ENCODE data around the gene GPR137C. TPM values are rescaled to one million over a fixed set of nuclear protein-coding genes. Genes with fewer than 3 reads are reported as not detected.

Gene GPR137C
- total and polyA plus RNA-seq, 10 of the 15 experiments (the other 5 are each of a cell fraction or from before 2014, with no cell fraction given): 0.03 to 0.72 (median 0.22) TPM

- TF ChIP-seq EZH2 (IDR thresholded peaks at IDR 0.05; ENCODE audit: borderline replicate concordance, control insufficient read depth, low read depth, low read length) (no peak), BCLAF1 (IDR thresholded peaks at IDR 0.05) (no peak), EP300 (IDR thresholded peaks at IDR 0.05; ENCODE audit: borderline replicate concordance in 1 of 2, control insufficient read depth in 1 of 2, low read depth in 2 of 2, low read length in 2 of 2) (no peak), RAD51 (IDR thresholded peaks at IDR 0.05) (no peak), ATF3 (IDR thresholded peaks at IDR 0.05; ENCODE audit: borderline replicate concordance, extremely low read depth, low read depth, low read length) (no peak)
Observed at GRCh38 chr14:52686176-52686575, 133.5 kb downstream of the GPR137C start (continued).

Other genes with a start within 250 kb of the GPR137C start
- 0.71 and 1.6 TPM in 2 replicates for gene PTGER2, start 238.5 kb upstream of the GPR137C start, total RNA-seq (2014; rRNA removed)
- 0.31 and 0.32 TPM in 2 replicates for gene PTGER2, start 238.5 kb upstream of the GPR137C start, total RNA-seq (2014; rRNA removed; fragmentation: Illumina TruSeq; extraction: Trizol)
- gene PTGER2, start 238.5 kb upstream of the GPR137C start, total RNA-seq (2021): 0.37 and 0.77 TPM in 2 replicates
- 0.27 and 0.29 TPM in 2 replicates for gene PTGER2, start 238.5 kb upstream of the GPR137C start, polyA plus RNA-seq (2011; rRNA removed)
- 0.35 and 0.38 TPM in 2 replicates for gene PTGER2, start 238.5 kb upstream of the GPR137C start, polyA plus RNA-seq (2014; fragmentation: Illumina TruSeq; extraction: Trizol)
- gene PTGER2, start 238.5 kb upstream of the GPR137C start, polyA plus RNA-seq (2014; fragmentation: Nextera tagmentation; extraction: Ambion mirVana): under 1 TPM; 0.03 to 0.20 TPM
- gene PTGER2, start 238.5 kb upstream of the GPR137C start, polyA plus RNA-seq (2014; rRNA removed): 0.35 and 0.74 TPM in 2 replicates
- gene PTGER2, start 238.5 kb upstream of the GPR137C start, polyA plus RNA-seq (2016; fragmentation: Nextera tagmentation; extraction: Ambion mirVana): under 1 TPM; 0.17 to 0.53 TPM
- gene TXNDC16, start 331 bp upstream of the GPR137C start, total RNA-seq (2014; rRNA removed): 3.9 and 4.4 TPM in 2 replicates
- gene TXNDC16, start 331 bp upstream of the GPR137C start, total RNA-seq (2014; rRNA removed; fragmentation: Illumina TruSeq; extraction: Trizol): 6.7 TPM in 2 replicates
- gene TXNDC16, start 331 bp upstream of the GPR137C start, total RNA-seq (2021): 6.6 and 7.9 TPM in 2 replicates
- gene TXNDC16, start 331 bp upstream of the GPR137C start, polyA plus RNA-seq (2011; rRNA removed): 6.9 and 10.8 TPM in 2 replicates
- 5.5 and 7.9 TPM in 2 replicates for gene TXNDC16, start 331 bp upstream of the GPR137C start, polyA plus RNA-seq (2014; fragmentation: Illumina TruSeq; extraction: Trizol)
- gene TXNDC16, start 331 bp upstream of the GPR137C start, polyA plus RNA-seq (2014; fragmentation: Nextera tagmentation; extraction: Ambion mirVana): 1 to 10 TPM; 1.2 to 1.6 TPM
- gene TXNDC16, start 331 bp upstream of the GPR137C start, polyA plus RNA-seq (2014; rRNA removed): 3.3 and 3.5 TPM in 2 replicates
- gene TXNDC16, start 331 bp upstream of the GPR137C start, polyA plus RNA-seq (2016; fragmentation: Nextera tagmentation; extraction: Ambion mirVana): 1 to 10 TPM; 5.5 to 7.1 TPM
- 52.5 and 60.3 TPM in 2 replicates for gene ERO1A, start 142.7 kb downstream of the GPR137C start, total RNA-seq (2014; rRNA removed)
- 54.3 and 57.0 TPM in 2 replicates for gene ERO1A, start 142.7 kb downstream of the GPR137C start, total RNA-seq (2014; rRNA removed; fragmentation: Illumina TruSeq; extraction: Trizol)
- 71.3 and 74.3 TPM in 2 replicates for gene ERO1A, start 142.7 kb downstream of the GPR137C start, total RNA-seq (2021)
- gene ERO1A, start 142.7 kb downstream of the GPR137C start, polyA plus RNA-seq (2011; rRNA removed): 93.1 and 144 TPM in 2 replicates
- gene ERO1A, start 142.7 kb downstream of the GPR137C start, polyA plus RNA-seq (2014; fragmentation: Illumina TruSeq; extraction: Trizol): 40.0 and 54.2 TPM in 2 replicates
- 10 to 100 TPM; 17.5 to 41.2 TPM for gene ERO1A, start 142.7 kb downstream of the GPR137C start, polyA plus RNA-seq (2014; fragmentation: Nextera tagmentation; extraction: Ambion mirVana)
- gene ERO1A, start 142.7 kb downstream of the GPR137C start, polyA plus RNA-seq (2014; rRNA removed): 34.8 and 35.6 TPM in 2 replicates
- 10 to 100 TPM; 48.4 to 48.6 TPM for gene ERO1A, start 142.7 kb downstream of the GPR137C start, polyA plus RNA-seq (2016; fragmentation: Nextera tagmentation; extraction: Ambion mirVana)
- 85.1 and 113 TPM in 2 replicates for gene PSMC6, start 154.4 kb downstream of the GPR137C start, total RNA-seq (2014; rRNA removed)
- 163 and 164 TPM in 2 replicates for gene PSMC6, start 154.4 kb downstream of the GPR137C start, total RNA-seq (2014; rRNA removed; fragmentation: Illumina TruSeq; extraction: Trizol)
- 69.3 and 71.4 TPM in 2 replicates for gene PSMC6, start 154.4 kb downstream of the GPR137C start, total RNA-seq (2021)
- 126 and 190 TPM in 2 replicates for gene PSMC6, start 154.4 kb downstream of the GPR137C start, polyA plus RNA-seq (2011; rRNA removed)
- gene PSMC6, start 154.4 kb downstream of the GPR137C start, polyA plus RNA-seq (2014; fragmentation: Illumina TruSeq; extraction: Trizol): 162 and 244 TPM in 2 replicates
- 100 to 1,000 TPM; 181 to 192 TPM for gene PSMC6, start 154.4 kb downstream of the GPR137C start, polyA plus RNA-seq (2014; fragmentation: Nextera tagmentation; extraction: Ambion mirVana)
- 95.9 and 113 TPM in 2 replicates for gene PSMC6, start 154.4 kb downstream of the GPR137C start, polyA plus RNA-seq (2014; rRNA removed)
- gene PSMC6, start 154.4 kb downstream of the GPR137C start, polyA plus RNA-seq (2016; fragmentation: Nextera tagmentation; extraction: Ambion mirVana): 100 to 1,000 TPM; 151 to 155 TPM
- gene STYX, start 177.3 kb downstream of the GPR137C start, total RNA-seq (2014; rRNA removed): 9.4 and 11.0 TPM in 2 replicates
- gene STYX, start 177.3 kb downstream of the GPR137C start, total RNA-seq (2014; rRNA removed; fragmentation: Illumina TruSeq; extraction: Trizol): 13.0 and 13.3 TPM in 2 replicates
- 8.7 and 9.5 TPM in 2 replicates for gene STYX, start 177.3 kb downstream of the GPR137C start, total RNA-seq (2021)
- 9.0 and 15.3 TPM in 2 replicates for gene STYX, start 177.3 kb downstream of the GPR137C start, polyA plus RNA-seq (2011; rRNA removed)
- gene STYX, start 177.3 kb downstream of the GPR137C start, polyA plus RNA-seq (2014; fragmentation: Illumina TruSeq; extraction: Trizol): 9.0 and 11.3 TPM in 2 replicates
- gene STYX, start 177.3 kb downstream of the GPR137C start, polyA plus RNA-seq (2014; fragmentation: Nextera tagmentation; extraction: Ambion mirVana): 10 to 100 TPM in 1 of 2 experiments, 1 to 10 TPM in 1; 5.0 to 10.1 TPM
- 6.7 and 8.6 TPM in 2 replicates for gene STYX, start 177.3 kb downstream of the GPR137C start, polyA plus RNA-seq (2014; rRNA removed)
- 10 to 100 TPM; 13.8 to 15.3 TPM for gene STYX, start 177.3 kb downstream of the GPR137C start, polyA plus RNA-seq (2016; fragmentation: Nextera tagmentation; extraction: Ambion mirVana)
- gene GNPNAT1, start 238.8 kb downstream of the GPR137C start, total RNA-seq (2014; rRNA removed): 20.2 and 20.3 TPM in 2 replicates
- gene GNPNAT1, start 238.8 kb downstream of the GPR137C start, total RNA-seq (2014; rRNA removed; fragmentation: Illumina TruSeq; extraction: Trizol): 27.8 and 28.3 TPM in 2 replicates
- gene GNPNAT1, start 238.8 kb downstream of the GPR137C start, total RNA-seq (2021): 24.9 and 28.2 TPM in 2 replicates
- 18.9 and 27.1 TPM in 2 replicates for gene GNPNAT1, start 238.8 kb downstream of the GPR137C start, polyA plus RNA-seq (2011; rRNA removed)
- gene GNPNAT1, start 238.8 kb downstream of the GPR137C start, polyA plus RNA-seq (2014; fragmentation: Illumina TruSeq; extraction: Trizol): 30.7 and 35.4 TPM in 2 replicates
- 10 to 100 TPM; 23.4 to 29.1 TPM for gene GNPNAT1, start 238.8 kb downstream of the GPR137C start, polyA plus RNA-seq (2014; fragmentation: Nextera tagmentation; extraction: Ambion mirVana)
- gene GNPNAT1, start 238.8 kb downstream of the GPR137C start, polyA plus RNA-seq (2014; rRNA removed): 19.8 and 20.2 TPM in 2 replicates
- 10 to 100 TPM; 50.4 to 52.6 TPM for gene GNPNAT1, start 238.8 kb downstream of the GPR137C start, polyA plus RNA-seq (2016; fragmentation: Nextera tagmentation; extraction: Ambion mirVana)

Data from GM12878 (cell line).